GM12891 (cell line): ENCODE results near the gene DLK1.

Experiments used
- POLR2A ChIP-seq: IDR thresholded peaks from 2 replicates; pipeline ENCODE4 v1.6.1; 2011; ENCODE audit warnings: low read depth, low read length, control low read depth
- POLR2AphosphoS5 ChIP-seq: IDR thresholded peaks from 2 replicates; pipeline ENCODE4 v1.6.1; 2011; ENCODE audit warnings: low read depth, low read length, control low read depth
- SPI1 ChIP-seq: IDR thresholded peaks from 2 replicates; pipeline ENCODE4 v1.6.1; 2011; ENCODE audit warnings: low read depth, low read length, control low read depth
- TAF1 ChIP-seq: IDR thresholded peaks from 2 replicates; pipeline ENCODE4 v1.6.1; 2011; ENCODE audit warnings: low read depth, low read length, control low read depth

GRCh38 chr14:100775351-100775830 lies 48.7 kb downstream of the DLK1 start:
- TF ChIP-seq POLR2A (no peak), TAF1 (no peak), POLR2AphosphoS5 (no peak), SPI1 (no peak)
